ENCODE measurements around the gene KLLN. TPM values are rescaled to one million over a fixed set of nuclear protein-coding genes. Genes with fewer than 3 reads are reported as not detected.
"Not testable (repeated sequence)": the region's sequence is repeated elsewhere in the genome, so short reads cannot be mapped to it uniquely, and the experiment has no call there.

The KLLN gene
- 0.41 TPM for total RNA-seq
- long read RNA-seq, result 0 reads

- ATAC-seq (peak; percentile 85), DNase-seq (peak; percentile 96)
- H3K27me3 ChIP-seq, result no peaks in the 10 kb centered on the region
- intact Hi-C loops (cut with DNase I), result no loop called here
- H3K4me1 ChIP-seq, result peaks cover 15% of the 10 kb centered on the region
- TF ChIP-seq CTCF (IDR thresholded peaks at IDR 0.05), result no peak
- no peaks in the 10 kb centered on the region for H3K9me3 ChIP-seq
- H3K36me3 ChIP-seq, result no peaks in the 10 kb centered on the region
- H3K27ac ChIP-seq, result peak within 1 kb of the TSS; percentile 94
- H3K4me3 ChIP-seq, result peak within 1 kb of the TSS; percentile 81
These were observed at the start of gene KLLN, which contains the start of gene PTEN for GRCh38 chr10:87863053-87863943. Gene KLLN (minus strand): TSS chr10:87863533. CDS start chr10:87862487, 1,046 bp downstream. Gene PTEN (plus strand): TSS chr10:87863625. CDS start chr10:87864470, 845 bp downstream.

- H3K4me1 ChIP-seq; H3K27me3 ChIP-seq; H3K27ac ChIP-seq; H3K9me3 ChIP-seq; ATAC-seq; intact Hi-C loops (cut with DNase I); H3K4me3 ChIP-seq; DNase-seq: not testable (repeated sequence)
- H3K36me3 ChIP-seq, result peaks cover 17% of the 10 kb centered on the region
These were observed 40.1 kb upstream of the KLLN start for GRCh38 chr10:87903396-87903795.

GRCh38 chr10:87897957-87898356 is 34.6 kb upstream of the KLLN start:
- H3K27me3 ChIP-seq; H3K4me3 ChIP-seq; ATAC-seq; DNase-seq; intact Hi-C loops (cut with DNase I); H3K4me1 ChIP-seq; H3K36me3 ChIP-seq; H3K9me3 ChIP-seq; H3K27ac ChIP-seq: not testable (repeated sequence)

- no peak for ATAC-seq
- no peak for TF ChIP-seq CTCF (IDR thresholded peaks at IDR 0.05)
- no peaks in the 10 kb centered on the region for H3K27me3 ChIP-seq
- H3K4me3 ChIP-seq, result no peak overlapping the region
- H3K36me3 ChIP-seq, result peaks cover 4% of the 10 kb centered on the region
- no peak for DNase-seq
- H3K4me1 ChIP-seq, result peaks cover 13% of the 10 kb centered on the region
- no peaks in the 10 kb centered on the region for H3K9me3 ChIP-seq
- H3K27ac ChIP-seq, result no peak overlapping the region
- intact Hi-C loops (cut with DNase I), result no loop called here
These were observed 32.9 kb upstream of the KLLN start for GRCh38 chr10:87896216-87896615.

GRCh38 chr10:87895430-87895829 is 32.1 kb upstream of the KLLN start:
- DNase-seq, result no peak
- Histone ChIP-seq H3K27ac (no peak overlapping the region), H3K9me3 (no peaks in the 10 kb centered on the region), H3K4me1 (peaks cover 13% of the 10 kb centered on the region), H3K4me3 (no peak overlapping the region), H3K27me3 (no peaks in the 10 kb centered on the region), H3K36me3 (peaks cover 4% of the 10 kb centered on the region)
- intact Hi-C loops (cut with DNase I), result no loop called here
- no peak for TF ChIP-seq CTCF (IDR thresholded peaks at IDR 0.05)
- ATAC-seq, result no peak

GRCh38 chr10:87887548-87888289 is 24.4 kb upstream of the KLLN start:
- ATAC-seq, result no peak
- peaks cover 5% of the 10 kb centered on the region for H3K4me1 ChIP-seq
- DNase-seq, result no peak
- no peak overlapping the region for H3K4me3 ChIP-seq
- no peaks in the 10 kb centered on the region for H3K27me3 ChIP-seq
- H3K9me3 ChIP-seq, result no peaks in the 10 kb centered on the region
- intact Hi-C loops (cut with DNase I), result no loop called here
- no peak overlapping the region for H3K27ac ChIP-seq
- TF ChIP-seq CTCF (IDR thresholded peaks at IDR 0.05), result no peak
- peaks cover 12% of the 10 kb centered on the region for H3K36me3 ChIP-seq
